Activated CD4-positive, alpha-beta T cell treated with anti-CD3 and anti-CD28 coated beads, Interleukin-2, amount 50 U/mL, for 48 hours (primary cell): ENCODE results near the gene DCAF11.

Experiments used
- DNase-seq, 2 experiments: peaks; one replicate each; pipeline ENCODE4 v3.0.0-alpha.2; 2020

The DCAF11 gene

DNA sequence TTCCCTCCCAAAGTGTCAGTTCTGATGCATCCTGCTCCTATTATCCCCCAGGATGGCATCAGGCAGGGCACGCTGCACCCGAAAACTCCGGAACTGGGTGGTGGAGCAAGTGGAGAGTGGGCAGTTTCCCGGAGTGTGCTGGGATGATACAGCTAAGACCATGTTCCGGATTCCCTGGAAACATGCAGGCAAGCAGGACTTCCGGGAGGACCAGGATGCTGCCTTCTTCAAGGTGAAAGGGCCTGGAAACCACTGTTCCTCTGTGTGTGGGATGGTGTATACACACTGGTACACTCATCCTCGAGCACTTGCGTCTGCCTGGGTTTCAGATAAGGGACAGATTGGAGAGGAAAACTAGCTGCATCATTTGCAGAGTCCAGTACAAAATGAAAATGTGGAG is 47.5 kb downstream of the DCAF11 start:
- DNase-seq: peak; percentile 37 to 53

DNA sequence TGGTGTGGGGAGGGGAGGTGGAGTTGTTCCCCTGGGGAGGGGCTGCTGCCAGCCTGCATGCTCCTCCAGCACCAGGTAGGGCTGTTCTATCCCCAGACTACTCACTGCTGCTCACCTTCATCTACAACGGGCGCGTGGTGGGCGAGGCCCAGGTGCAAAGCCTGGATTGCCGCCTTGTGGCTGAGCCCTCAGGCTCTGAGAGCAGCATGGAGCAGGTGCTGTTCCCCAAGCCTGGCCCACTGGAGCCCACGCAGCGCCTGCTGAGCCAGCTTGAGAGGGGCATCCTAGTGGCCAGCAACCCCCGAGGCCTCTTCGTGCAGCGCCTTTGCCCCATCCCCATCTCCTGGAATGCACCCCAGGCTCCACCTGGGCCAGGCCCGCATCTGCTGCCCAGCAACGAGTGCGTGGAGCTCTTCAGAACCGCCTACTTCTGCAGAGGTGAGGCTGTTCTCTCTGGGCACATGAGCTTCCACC is 50.0 kb downstream of the DCAF11 start:
- DNase-seq: no peak

DNA sequence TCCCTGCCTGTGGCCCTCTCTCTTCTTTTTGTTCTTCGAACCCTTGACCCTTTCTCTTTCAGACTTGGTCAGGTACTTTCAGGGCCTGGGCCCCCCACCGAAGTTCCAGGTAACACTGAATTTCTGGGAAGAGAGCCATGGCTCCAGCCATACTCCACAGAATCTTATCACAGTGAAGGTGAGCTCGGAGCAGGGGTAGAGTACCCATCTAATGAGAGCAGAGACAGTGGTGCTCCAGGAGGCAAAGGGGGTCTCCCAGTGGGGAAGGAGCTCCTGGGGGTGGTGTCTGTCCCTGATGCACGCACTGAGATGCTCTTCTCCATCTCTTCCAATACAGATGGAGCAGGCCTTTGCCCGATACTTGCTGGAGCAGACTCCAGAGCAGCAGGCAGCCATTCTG is 51.2 kb downstream of the DCAF11 start:
- no peak for DNase-seq

DNA sequence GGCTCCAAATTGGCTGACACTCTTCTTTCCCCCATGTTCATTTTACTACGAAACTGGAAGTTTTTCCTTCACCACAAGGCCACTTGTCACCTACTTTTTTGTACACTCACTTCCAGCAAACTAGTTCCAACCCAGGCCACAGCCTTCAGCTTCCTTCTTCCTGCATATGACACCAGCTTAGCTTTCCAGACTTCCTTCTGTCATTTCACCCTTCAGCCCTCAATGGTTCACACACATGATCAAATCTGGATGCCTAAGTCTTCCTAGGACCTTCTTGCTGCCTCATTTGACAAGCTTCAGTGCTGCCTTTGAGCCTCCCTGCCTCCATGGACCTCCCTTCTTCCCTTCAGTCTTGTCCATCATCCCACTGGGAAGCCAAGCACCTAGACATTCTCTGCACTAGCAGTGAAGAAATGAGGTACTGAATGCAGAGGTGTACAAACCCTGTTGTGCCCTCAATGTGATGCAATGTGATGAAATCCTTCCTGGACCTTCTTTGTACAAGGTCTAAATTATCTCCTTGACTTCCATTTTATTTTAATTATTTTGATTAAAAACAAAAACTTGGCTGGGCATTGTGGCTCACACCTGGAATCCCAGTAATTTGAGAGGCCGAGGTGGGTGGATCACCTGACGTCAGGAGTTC is 53.0 kb downstream of the DCAF11 start:
- no peak for DNase-seq

DNA sequence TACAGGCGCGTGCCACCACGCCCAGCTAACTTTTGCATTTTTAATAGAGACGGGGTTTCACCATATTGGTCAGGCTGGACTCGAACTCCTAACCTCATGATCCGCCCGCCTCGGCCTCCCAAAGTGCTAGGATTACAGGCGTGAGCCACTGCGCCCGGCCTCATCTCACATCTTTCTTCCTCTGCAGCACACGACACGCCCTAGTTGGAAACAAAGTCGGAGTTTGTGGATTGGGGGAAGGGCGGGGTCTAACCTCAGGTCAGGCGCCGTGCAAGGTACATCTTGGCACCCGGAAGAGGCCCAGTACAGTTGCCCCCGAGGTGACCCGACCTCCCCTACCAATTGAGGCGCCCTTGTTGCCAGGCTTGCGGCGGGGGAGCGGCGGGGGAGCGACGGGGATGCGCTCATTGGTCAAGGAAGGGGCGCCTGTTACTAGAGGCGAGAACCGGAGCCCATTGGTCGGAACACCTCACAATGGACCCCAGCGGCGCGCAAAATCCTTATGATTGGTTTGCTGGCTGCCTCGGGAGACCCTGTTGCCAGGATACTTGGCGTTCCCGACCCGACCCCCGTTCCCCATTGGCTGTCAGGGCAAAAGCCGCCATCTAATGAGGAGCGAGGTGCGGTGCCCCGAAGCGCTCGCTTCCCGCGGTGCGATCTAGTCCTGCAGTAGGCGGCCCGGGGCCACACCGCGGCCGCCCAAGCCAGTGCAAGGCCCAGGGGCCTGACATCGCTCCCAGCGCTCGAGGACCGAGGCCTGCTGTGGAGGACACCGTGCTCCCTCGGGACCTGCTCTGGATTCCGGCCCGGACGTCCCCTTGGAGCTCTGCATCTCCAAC is 57.1 kb downstream of the DCAF11 start, which contains the start of gene REC8:
REC8 (plus strand) TSS at position 659 of the 839 bp plus-strand sequence. CDS start 473 bp downstream, outside the sequence.
- DNase-seq: peak; percentile 66 to 76

DNA sequence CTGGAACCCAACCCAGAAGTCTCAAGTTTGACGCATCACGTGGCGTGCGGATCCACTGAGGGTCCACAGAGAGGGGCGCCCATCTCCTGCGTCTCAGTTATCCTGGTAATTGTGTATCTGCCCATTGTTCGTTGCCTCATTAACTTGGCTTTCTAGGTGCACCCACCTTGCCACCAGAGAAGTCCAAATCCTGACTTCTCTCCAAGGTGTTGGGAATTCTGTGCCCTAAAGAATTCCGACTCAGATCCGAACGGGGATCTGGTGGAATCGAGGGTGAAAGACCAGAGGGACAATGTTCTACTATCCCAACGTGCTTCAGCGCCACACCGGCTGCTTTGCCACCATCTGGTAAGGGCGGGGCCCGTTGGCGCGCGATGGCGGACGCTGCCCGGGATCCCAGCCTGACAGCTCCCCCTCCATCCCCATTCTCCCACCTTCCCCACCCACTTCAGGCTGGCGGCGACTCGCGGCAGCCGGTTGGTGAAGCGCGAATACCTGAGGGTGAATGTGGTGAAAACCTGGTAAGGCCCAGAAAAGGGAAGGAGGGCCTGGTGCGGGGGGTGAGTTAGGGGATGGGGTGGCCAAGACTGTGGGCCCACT is 57.8 kb downstream of the DCAF11 start:
- DNase-seq: no peak

DNA sequence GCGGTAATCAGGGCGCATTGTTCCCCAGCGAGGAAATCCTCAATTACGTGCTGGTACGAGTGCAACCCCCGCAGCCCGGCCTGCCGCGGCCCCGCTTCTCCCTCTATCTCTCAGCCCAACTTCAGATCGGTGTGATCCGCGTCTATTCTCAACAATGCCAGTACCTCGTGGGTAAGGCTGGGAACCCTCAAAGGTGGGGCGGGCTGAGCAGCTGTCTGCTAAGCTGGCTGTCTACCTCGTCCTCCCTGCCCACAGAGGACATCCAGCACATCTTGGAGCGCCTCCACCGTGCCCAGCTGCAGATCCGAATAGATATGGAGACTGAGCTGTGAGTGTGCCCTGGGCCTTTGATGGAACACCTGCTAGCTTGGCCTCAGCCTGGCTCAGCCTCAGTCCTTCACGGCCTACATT is 58.3 kb downstream of the DCAF11 start:
- no peak for DNase-seq
